GM20431 (cell line): ENCODE data around the gene MCUB.
"Not testable (repeated sequence)": the region's sequence is repeated elsewhere in the genome, so short reads cannot be mapped to it uniquely, and the experiment has no call there.

ENCODE experiments used
- in situ Hi-C: fragments of 300-500 bp; cut with MseI, MboI; formaldehyde crosslinking; loops from one replicate; pipeline ENCODE4 v1.15.0; 2020; ENCODE audit warnings: low sequenced_read_pairs; ENCODE audit not compliant: unreplicated experiment

MCUB gene, protein sequence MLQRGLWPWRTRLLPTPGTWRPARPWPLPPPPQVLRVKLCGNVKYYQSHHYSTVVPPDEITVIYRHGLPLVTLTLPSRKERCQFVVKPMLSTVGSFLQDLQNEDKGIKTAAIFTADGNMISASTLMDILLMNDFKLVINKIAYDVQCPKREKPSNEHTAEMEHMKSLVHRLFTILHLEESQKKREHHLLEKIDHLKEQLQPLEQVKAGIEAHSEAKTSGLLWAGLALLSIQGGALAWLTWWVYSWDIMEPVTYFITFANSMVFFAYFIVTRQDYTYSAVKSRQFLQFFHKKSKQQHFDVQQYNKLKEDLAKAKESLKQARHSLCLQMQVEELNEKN

DNA sequence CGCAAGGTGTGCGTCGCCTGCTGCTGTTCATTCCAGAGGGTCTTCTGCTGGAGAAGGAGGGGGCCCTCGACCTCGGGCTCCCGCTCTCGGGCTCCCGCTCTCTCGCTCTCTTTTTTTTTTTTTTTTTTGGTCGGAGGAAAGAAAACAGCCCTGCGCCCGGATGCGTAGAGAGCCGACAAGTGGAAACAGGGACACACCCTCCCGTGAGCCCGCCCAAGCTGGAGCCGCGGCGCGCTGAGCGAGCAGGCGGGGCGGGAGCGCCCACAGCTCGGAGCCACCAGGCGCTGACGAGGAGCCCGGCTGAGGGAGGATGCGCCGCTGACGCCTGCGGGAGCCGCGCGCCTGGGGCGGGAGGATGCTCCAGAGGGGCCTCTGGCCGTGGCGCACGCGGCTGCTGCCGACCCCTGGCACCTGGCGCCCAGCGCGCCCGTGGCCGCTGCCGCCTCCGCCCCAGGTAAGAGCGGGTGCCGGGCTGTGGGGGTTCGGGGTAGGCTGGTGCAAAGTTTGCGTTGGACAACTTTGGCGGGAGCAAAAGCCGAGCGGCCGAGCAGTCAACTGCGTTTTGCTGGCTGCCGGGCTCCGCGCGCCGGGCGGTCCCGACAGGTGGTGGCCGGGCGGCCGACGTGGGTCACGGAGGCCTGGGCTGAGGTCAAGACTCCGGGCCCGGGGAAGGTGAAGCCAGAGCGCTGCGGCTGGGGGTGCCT lies at the start of gene MCUB:
Gene MCUB (plus strand): TSS at position 264 of the 704 bp plus-strand sequence. CDS start 92 bp downstream, at position 356.
- in situ Hi-C loops: no loop called here

DNA sequence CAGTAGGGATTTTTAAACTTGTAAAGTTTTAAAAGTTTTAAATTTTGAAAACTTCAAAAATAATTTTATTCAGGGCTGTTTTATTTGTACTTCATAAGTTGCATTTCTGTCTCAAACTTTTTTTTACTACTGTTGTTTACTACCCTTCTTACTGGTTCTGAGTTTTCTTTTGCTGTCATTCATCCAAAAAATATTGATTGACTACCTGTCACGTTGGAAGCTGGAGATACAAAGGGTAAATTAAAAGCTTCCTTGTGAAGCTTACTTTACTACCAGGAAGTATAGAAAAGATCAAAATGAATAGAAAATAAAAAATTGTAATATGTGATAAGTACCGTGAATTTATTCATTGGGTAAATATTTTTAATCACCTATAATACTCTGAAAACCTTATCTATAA lies 49.4 kb upstream of the MCUB start:
- in situ Hi-C loops: no loop called here

DNA sequence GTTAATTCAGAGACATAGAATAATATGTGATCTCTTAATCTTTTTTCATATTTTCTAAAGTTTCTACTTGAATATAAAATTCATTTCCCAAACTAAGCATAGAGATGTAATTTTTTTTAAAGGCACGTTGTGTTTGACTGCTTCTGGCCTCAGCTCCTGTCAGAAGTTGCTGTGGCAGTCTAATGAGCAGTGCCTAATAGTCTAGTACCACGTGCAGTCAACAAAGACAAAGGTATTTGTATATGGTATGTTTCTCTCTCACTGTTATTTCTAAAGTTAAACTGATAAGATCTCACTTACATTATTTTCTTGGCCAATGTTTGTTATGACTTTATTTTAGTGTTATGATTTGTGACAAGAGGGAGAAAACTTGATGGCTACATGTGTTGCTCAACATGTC lies 48.6 kb upstream of the MCUB start:
- in situ Hi-C loops: no loop called here

DNA sequence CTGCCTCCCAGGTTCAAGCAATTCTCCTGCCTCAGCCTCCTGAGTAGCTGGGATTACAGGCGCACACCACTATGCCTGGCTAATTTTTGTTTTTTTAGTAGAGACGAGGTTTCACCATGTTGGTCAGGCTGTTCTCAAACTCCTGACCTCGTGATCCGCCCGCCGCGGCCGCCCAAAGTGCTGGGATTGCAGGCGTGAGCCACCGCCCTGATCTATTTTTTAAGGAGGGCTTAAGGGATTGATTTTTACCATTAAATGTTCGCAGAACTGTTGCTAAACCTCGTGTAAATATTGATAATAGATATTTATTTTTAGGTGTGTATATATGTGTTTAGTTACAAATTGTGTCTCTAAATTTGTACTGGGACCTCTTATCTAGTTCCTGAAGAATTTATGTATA lies 46.7 kb upstream of the MCUB start:
- in situ Hi-C loops: not testable (repeated sequence)

DNA sequence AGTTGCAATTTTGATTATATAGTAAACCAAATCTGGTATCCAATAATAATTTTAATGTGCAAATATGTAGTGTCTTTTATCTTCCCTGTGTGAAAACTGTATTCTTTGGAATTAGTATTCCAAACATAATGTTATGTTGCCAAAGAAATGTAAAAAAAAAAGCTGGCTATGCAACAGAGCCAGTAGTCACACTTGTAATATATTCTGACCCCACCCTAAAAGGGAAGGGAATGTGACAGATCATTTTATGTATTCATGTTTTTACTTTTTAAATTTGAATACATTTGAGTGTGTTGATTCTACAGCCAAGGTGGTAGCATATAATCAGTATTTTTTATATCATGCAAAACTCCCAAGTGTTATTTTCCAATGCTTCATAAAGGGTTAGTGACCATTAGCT lies 27.9 kb upstream of the MCUB start:
- in situ Hi-C loops: no loop called here

DNA sequence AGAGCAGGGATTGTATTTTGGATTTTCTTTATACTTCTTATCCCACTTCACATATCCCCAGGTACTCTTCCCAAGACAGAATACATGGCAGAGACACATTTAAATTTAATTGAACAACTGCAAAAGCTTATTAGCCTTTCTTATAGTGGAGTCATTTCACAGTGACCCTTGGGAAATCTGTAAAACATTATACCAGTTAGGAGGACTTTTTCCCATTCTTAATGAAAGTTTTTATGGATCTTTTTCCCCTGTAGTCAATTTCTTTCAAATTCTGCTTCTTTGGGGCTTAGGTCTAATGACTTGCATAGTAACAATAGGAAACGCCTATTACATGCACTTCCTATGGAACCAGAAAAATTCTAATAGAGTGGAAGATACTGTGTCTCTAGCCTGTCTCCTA lies 14.6 kb upstream of the MCUB start:
- in situ Hi-C loops: no loop called here

DNA sequence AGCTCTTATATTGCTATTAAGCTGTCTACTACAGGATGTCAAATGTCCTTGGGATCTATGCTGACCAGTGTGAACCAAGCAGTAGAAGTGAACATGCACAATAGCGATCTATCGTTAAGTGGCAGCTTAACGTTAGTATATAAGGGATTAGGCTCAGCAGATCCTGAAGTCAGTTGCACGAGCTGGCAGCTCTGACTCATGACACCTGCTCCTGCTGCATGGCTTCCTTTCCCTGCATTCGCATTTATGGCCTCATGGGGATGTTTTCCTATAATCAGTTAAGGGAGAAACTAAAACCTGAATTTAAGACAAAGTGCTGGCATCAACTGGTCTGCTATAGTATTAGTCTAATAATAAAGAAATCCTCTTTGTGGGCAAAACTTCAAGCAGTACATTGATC lies 12.7 kb upstream of the MCUB start:
- in situ Hi-C loops: no loop called here

DNA sequence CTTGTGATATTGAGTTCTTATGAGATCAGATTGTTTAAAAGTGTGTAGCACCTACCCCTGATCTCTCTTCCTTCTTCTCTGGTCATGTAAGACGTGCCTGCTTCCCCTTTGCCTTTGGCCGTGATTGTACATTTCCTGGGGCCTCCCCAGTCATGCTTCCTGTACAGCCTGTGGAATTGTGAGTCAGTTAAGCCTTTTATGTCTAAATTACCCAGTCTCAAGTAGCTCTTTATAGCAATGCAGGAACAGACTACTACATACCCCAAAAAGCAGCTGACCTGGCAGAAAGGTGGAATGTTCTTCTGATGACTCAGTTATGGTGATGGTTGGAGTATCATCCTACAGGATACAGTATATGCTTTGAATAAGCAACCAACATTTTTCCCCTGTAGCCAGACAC lies 11.4 kb upstream of the MCUB start:
- in situ Hi-C loops: no loop called here

DNA sequence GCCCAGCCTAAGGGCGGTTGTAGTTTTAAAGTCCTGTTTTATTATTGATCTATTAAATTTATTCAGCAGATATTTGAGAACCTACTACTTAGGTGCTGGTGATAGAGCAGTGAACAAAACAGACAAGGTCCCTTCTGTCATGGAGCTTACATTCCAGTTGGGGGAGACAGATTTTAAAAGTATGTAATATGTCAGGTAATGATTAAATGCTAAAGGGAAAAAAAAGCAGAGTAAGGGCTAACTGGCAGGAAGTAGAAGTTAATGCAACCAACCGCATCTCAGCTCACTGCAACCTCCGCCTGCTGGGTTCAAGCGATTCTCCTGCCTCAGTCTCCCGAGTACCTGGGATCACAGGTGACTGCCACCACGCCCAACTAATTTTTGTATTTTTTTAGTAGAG lies 7.8 kb upstream of the MCUB start:
- in situ Hi-C loops: no loop called here

DNA sequence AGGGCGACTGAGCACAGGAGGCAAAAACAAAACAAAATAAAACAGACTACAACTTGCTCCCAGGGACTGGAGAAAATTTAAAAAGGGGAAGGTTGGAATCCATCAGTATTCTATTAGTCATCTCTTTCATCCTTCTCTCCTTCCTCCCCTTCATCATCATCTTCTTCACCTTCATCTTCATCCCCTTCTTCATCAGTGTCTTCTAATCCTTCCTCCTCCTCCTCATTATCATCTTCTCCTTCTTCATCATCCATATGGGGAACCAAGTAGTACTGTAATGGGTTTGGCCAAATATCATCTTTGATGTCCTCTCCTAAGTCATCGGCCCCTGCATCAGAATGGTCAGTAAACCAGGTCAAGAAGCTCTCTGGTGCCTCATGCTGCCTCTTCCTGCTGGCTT lies 6.9 kb upstream of the MCUB start:
- in situ Hi-C loops: no loop called here

DNA sequence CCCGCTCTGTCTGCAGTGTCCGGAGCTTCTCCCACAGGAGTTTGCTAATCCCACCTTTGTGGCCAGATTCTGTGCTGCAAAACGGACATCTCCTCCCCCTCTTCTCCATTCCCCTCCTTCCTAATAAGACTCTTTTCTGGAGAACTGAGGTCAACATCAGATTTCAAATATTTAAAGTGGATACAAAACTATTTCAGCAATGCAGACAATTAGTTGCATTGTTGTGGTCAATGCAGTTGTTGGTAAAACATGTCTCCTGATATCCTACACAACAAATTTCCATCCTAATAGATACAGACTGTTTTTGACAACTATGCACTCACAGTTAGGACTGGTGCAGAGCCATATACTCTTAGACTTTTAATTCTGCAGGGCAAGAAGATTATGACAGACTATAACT lies 5.1 kb upstream of the MCUB start:
- in situ Hi-C loops: no loop called here

DNA sequence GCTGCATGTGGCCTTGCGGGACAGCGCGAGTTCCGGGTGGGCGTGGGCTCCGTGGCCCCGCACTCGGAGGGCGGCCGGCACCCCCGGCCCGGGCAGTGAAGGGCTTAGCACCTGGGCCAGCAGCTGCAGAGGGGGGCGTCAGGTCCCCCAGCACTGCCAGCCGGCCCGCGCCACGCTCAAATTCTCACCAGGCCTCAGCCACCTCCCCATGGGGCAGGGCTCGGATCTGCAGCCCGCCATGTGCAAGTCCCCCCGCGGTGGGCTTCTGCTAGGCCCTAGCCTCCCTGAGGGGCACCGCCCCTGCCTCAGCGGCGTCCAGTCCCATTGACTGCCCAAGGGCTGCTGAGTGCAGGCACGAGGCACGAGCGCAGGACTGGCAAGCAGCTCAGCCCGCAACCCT lies 2.6 kb upstream of the MCUB start:
- in situ Hi-C loops: no loop called here

DNA sequence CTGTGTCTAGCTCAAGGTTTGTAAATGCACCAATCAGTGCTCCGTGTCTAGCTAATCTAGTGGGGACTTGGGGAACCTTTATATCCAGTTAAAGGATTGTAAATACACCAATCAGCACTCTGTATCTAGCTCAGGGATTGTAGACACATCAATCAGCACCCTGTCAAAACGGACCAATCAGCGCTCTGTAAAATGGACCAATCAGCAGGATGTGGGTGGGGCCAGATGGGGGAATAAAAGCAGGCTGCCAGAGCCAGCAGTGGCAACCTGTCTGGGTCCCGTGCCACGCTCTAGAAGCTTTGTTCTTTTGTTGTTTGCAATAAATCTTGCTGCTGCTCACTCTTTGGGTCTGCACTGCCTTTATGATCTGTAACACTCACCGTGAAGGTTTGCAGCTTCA lies 2.0 kb upstream of the MCUB start:
- in situ Hi-C loops: not testable (repeated sequence)

DNA sequence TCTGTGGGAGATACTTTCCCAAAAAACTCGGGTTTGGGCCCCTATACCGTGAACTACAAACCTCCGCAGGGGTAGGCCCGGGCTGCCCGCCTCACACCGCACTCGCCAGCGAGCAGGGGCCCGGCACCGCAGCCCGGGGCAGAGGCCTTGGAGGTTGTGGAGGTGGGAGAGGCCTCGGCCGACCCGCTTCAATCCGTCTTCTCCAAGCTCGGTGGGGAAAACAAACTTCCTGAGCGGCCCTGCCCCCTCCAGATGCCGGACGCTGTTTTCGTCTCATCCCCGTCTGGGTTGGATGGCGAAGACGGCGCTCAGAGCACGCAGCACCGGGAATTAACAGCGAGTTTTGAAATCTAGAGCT lies 442 bp upstream of the MCUB start:
- in situ Hi-C loops: no loop called here

DNA sequence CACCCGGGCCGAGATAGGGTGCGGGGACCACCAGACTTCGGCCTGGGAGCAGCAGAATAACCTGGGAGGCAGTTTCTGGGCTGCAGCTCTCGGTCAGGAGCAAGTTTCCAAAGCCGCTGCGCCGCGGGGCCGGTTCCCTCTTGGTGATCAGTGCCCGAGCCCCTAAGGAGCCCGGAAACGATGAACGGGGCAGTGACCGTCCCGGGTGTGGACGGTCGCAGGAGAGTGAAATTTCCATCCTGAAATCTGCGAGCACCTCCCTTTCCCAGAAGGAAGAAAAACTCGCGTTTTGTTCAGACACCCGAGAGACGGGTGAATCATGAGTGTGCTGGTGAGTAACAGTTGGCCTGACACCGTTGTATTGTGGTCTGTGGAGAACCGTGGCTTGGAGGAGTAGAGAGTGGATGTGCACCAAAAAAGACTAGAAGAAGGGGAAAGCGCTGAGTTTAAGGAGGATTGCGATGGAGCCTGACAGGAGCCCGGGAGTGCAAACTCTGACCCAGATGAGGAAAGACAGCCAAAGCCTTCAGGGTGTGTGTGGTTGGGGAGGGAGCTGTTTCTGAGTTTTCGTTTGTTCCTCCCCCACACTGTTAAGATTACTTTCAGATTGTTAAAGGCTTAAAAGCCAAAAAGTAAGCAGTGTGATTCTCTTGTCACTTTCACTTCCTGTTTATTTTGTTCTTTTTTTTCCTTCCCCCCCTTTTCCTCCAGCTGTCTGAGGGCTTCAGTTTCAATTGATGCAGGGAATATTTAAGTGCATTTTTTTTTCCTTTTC lies 828 bp downstream of the MCUB start:
- in situ Hi-C loops: no loop called here

DNA sequence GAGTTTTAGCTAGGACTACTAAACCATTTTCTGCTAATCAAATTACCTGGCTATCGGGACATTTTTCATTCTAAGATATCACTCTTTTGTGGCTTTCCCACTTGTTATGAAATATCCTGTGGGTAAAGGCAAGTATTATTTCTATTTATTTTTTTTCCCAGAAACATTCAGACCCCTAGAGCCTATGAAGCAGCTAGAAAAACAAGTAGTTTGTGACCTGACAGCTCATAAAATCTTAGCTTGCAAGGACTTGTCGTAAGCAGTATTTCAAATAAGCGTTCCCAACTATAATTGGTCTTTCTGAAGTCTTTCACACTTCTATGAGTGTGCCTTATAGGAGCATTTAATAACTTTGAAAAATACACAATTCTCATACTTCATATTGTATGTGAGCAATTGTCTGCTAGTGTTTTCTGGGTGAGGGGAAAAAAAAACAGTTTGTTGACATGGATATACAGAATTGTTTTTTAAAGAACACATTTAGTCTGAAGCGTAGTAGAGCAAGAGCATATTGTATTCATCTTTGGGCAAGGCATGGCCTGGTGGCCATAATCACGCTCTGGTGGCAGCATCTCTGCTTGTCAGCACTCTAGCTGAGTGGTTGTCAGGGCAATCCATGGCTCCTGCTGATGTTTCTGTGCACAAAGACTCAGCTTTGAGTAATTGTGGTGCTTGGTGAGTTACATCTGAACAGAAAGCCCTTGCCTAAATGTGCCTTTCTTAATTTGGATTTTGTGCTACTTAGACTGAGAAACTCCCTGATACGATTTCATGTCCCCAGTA lies 2.6 kb downstream of the MCUB start:
- in situ Hi-C loops: no loop called here

DNA sequence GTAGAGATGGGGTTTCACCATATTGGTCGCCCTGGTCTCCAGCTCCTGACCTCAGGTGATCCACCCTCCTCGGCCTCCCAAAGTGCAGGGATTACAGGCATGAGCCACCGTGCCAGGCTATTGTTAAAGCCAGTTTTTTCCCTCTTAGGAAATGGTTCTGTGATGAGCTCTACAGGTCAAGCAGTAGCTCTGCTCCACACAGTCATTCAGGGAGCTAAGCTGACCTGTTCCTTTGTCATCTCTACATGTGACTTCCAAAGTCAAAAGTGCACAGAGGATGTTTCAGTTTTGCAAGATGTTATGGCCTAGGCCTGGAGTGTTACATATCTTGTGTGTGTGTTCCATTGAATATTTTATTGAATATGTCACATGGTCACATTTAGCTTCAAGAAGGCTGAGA lies 11.4 kb downstream of the MCUB start:
- in situ Hi-C loops: no loop called here

DNA sequence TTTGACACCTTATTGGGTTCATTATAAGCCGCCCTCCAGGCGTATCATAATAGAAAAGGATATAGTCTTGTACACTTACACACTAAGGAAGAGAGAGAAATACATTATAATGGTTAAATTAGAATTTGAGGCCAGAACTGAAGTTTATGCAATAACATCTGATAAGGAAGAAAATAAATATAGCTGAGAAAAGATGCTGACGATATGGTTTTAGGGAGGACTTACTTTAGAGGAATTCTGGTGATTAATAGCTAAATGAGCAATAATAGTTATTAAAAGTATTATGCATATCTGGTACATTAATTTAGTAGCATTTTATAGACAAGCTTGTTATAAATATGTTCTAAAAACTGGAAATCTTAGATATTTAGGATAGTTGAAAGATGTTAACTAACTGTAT lies 12.1 kb downstream of the MCUB start:
- in situ Hi-C loops: no loop called here

DNA sequence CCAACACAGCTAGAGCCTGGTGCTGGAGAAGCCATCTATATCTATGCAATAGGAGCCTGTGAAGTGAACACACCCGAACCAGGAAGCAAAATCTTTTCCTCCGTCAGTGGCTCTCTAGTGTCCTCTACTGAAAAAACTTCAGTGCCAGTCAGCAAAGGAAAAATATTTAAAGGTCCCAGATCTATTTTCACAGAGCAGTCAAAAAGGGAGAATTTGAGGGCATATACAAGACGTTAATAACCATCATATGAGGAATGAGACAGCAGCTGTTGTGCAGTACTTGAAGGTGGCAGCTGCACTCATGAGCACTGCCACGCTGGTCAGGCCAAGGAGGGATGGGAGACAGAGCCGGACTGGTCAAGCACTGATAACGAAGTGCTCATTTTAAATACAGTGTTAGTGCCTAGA lies 14.4 kb downstream of the MCUB start:
- in situ Hi-C loops: no loop called here
